ENCODE measurements around the gene TYW3. TPM values are rescaled to one million over a fixed set of nuclear protein-coding genes. Genes with fewer than 3 reads are reported as not detected.

The TYW3 gene
- total and polyA plus RNA-seq, 2 of the 4 experiments (the other 2 are of a cell fraction): 9.3 to 16.5 TPM

- CTCF ChIA-PET: no interaction called here
- no peak overlapping the region for H2BK15ac ChIP-seq (ENCODE audit: low read depth, low read length)
- intact Hi-C loops (cut with micrococcal nuclease): no loop called here
- H2BK20ac ChIP-seq (ENCODE audit: low read depth, low read length): no peak overlapping the region
- H3K4me2 ChIP-seq (ENCODE audit: low read depth, low read length): no peak overlapping the region
- H4K91ac ChIP-seq (ENCODE audit: insufficient read depth, low read depth, low read length): no peak overlapping the region
- peak; percentile 2 for DNase-seq
- H3K79me1 ChIP-seq (ENCODE audit: low read depth in 1 of 2, low read length in 2 of 2): no peaks in the 10 kb centered on the region
- H4K8ac ChIP-seq (ENCODE audit: low read depth in 2 of 2, low read length in 2 of 2): no peak overlapping the region
- no peak overlapping the region for H2AK5ac ChIP-seq (ENCODE audit: low read depth, low read length)
- no peak overlapping the region for H2BK5ac ChIP-seq (ENCODE audit: low read depth, low read length, poor library complexity, severe bottlenecking)
- ATAC-seq (ENCODE audit: low read depth): no peak
- no peaks in the 10 kb centered on the region for H3K9me1 ChIP-seq (ENCODE audit: insufficient read depth, low read length)
- in situ Hi-C loops (cut with MboI; ENCODE audit: low sequenced_read_pairs): loop anchor here (10.0 kb wide), 1 partner anchor 427 kb away; no protein-coding TSS in a partner anchor
- H3K4ac ChIP-seq (ENCODE audit: low read depth, low read length): no peak overlapping the region
- no peak overlapping the region for H2BK120ac ChIP-seq (ENCODE audit: low read depth, low read length)
- H3K27ac ChIP-seq (ENCODE audit: insufficient read depth, low read length): no peak overlapping the region
- no peaks in the 10 kb centered on the region for H4K20me1 ChIP-seq (ENCODE audit: insufficient read depth, low read length)
- H2AFZ ChIP-seq (replicated peaks; ENCODE audit: low read length, poor library complexity): no peak overlapping the region
- no peak overlapping the region for H4K5ac ChIP-seq (ENCODE audit: low read depth, low read length)
- H3K27me3 ChIP-seq (ENCODE audit: control insufficient read depth, insufficient read depth, low read length): no peaks in the 10 kb centered on the region
- no peak overlapping the region for H2AK9ac ChIP-seq (replicated peaks; ENCODE audit: low read depth, low read length, poor library complexity)
- no peaks in the 10 kb centered on the region for H3K4me1 ChIP-seq (ENCODE audit: control insufficient read depth, insufficient read depth, low read length)
- no CpG with 5 or more reads among the region's 3 CpGs for WGBS, 2 experiments (ENCODE audit: extremely low coverage in 2 of 2, insufficient read length in 1 of 2)
- H3K4me3 ChIP-seq (ENCODE audit: insufficient read depth, low read depth, low read length): no peak overlapping the region
- H3K9ac ChIP-seq (ENCODE audit: low read depth, low read length): no peak overlapping the region
- POLR2A ChIA-PET (ENCODE audit: unreplicated experiment): no interaction called here
- no peak overlapping the region for H3K56ac ChIP-seq (ENCODE audit: extremely low read depth, insufficient read depth, low read length)
- H3K23ac ChIP-seq (ENCODE audit: low read depth, low read length): no peak overlapping the region
- H3K14ac ChIP-seq (replicated peaks; ENCODE audit: low read depth, low read length): no peak overlapping the region
- peak; percentile 27; the same call in 1 of the 2 replicates for TF ChIP-seq CTCF (conservative IDR thresholded peaks at IDR 0.05; ENCODE audit: low read depth, low read length)
- no peak for TF ChIP-seq POLR2A (IDR thresholded peaks at IDR 0.05; ENCODE audit: low read depth, low read length)
- H3K36me3 ChIP-seq (ENCODE audit: control insufficient read depth, insufficient read depth, low read length): peaks cover 4% of the 10 kb centered on the region; the same call in 1 of the 2 replicates
- dilution Hi-C loops (cut with HindIII; ENCODE audit: low sequenced_read_pairs, unreplicated experiment): no loop called here
- H3K9me3 ChIP-seq (ENCODE audit: control insufficient read depth, insufficient read depth, low read length): no peaks in the 10 kb centered on the region
- no TSS peak for BruUV-seq (replicated peaks)
- H3K18ac ChIP-seq (ENCODE audit: low read depth, low read length): no peak overlapping the region
Measured at GRCh38 chr1:74767490-74767889, 34.5 kb downstream of the TYW3 start.

All from IMR-90 (cell line).